GM19438 (cell line): Measurements from ENCODE around the gene SASH1.
A peak's percentile ranks its signal among the peaks of the same experiment; 100 is the strongest.

Source experiments
- ATAC-seq: cut with Tn5 transposase; IDR thresholded peaks from one replicate; pipeline ENCODE4 v1.9.1; 2021; ENCODE audit warnings: low read depth; ENCODE audit not compliant: unreplicated experiment

The SASH1 gene

DNA sequence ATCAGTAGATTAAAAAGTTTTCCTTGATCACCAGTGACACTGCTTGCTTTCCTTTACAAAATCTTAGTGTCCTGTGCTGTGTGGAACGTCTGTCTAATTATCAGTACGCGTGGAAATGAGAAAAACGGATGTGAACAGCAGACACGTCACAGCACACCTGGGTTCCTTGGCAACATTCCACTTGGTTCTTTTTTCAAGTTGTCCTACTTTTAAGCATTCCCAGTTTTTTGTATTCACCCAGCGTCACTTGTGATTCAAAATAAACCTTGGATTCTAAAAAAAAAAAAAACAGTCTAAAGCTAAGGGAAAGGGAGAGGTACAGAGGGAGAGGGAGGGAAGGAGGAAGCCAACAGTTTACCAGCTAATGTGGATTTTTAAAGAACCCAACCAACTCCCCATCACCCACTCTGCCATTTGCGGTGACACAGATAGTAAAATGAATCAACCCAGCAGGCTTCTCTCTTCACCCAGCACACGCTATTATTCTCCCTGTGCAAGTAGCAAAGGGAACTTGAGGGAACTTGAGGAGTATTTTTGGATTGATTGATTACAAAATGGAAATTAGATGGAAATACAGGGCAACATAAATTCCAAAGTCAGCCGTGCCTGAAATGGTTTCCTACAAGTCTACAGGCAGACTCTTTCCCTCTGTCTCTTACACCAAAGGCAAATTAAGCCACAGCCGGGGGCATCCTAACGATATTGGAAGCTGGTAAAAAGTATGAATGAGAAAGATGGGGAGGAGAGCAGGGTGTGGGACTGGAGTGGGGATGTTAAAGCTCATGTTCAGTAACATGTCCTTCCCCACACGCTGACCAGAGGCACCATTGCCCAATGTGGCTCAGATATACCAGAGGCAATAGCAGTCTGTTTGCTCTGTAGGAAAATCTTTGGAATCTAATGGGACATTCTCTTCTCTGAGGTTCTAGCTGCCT is 129.8 kb downstream of the SASH1 start:
- no peak for ATAC-seq

DNA sequence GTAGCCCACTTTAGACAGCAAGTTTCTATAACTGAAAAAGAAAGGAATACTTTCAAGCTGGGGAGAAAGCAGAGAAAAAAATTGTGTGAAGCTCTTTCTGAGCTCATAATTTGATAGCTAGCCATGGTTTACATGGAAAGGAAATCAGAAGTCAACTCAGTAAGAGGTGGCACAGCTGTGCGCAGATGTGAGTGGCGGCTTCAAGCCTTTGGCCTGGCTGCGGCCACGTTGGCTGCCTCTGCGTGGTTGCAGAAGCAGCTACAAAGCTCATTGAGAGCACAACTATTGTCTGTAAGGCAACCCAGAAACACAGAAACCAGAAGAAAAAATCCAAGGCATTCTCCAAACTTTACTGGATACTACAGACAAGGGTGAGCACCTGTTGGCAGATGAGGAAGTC is 136.9 kb downstream of the SASH1 start:
- no peak for ATAC-seq

DNA sequence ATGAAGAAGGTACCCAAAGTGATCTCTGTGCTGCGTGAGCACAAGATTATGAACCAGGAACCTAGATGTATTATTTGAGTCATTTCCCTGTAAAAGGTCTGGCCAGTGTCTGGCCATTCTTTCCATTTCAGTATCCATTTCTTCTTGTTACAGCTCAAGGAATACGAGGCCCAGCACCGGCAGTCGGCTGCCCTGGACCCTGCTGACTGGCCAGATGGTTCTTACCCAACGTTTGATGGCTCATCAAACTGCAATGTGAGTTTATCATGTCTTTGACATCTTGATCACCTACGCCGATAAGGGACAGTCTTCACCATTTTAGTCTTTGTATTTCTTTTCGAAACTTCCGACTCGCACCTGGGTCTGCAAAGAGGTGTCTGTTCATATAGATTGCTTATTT is 144.8 kb downstream of the SASH1 start:
- ATAC-seq: no peak

DNA sequence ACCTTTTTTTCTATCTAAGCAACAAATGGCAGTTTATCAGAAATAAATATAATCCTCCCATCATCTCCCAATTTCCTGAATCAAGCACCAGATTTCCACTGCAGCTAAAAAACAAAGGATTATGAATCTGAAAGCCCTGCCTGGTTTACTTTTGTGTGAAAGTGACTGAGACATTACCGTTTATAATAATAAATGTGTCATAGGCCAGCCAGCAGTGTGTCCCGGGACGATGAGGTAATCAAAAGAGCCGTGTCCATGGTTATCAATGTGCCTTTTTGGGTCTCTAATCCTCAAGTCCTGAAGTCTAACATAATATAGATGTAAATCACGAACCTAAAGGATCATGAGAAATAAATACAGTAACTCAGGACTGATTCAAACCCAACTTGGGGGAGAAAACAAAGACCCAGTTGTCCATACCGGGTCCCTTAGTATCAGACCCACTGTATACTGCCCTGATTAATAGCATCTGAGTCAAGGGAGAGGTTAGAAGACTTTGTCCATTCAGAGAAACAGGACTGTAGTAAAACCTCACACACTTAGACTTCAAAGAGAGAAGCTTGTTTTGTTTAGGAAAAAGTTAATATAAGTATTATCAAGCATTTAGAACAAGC is 149.1 kb downstream of the SASH1 start:
- ATAC-seq: no peak

DNA sequence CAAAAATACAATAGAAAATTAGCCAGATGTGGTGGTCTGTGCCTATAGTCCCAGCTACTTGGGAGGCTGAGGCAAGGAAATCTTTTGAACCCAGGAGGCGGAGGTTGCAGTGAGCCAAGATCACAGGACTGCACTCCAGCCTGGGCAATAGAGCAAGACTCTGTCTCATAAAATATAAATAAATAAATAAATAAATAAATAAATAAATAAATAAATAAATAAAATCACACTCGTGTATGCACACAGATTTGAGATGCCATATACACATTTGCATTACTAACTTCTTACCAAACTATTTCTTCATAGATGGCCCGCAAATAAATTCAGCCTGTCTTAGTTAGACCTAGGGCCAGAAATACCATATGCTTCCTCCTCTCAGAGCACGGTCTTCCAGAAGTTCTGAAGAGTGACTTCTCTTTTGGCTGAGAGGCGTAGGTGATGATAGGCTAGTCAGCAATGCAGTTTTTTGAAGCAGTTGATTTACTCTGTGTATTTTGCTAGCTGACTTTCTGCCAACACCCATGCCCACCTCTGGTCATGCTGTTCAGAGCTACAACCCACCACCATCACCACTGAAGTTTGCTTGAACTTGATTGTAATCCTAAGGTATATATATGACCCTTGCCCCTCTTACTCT is 150.1 kb downstream of the SASH1 start:
- ATAC-seq: no peak

- no peak for ATAC-seq
Observed at GRCh38 chr6:148493424-148493823, 150.8 kb downstream of the SASH1 start.

- ATAC-seq: no peak
Observed at GRCh38 chr6:148494226-148494625, 151.6 kb downstream of the SASH1 start.

DNA sequence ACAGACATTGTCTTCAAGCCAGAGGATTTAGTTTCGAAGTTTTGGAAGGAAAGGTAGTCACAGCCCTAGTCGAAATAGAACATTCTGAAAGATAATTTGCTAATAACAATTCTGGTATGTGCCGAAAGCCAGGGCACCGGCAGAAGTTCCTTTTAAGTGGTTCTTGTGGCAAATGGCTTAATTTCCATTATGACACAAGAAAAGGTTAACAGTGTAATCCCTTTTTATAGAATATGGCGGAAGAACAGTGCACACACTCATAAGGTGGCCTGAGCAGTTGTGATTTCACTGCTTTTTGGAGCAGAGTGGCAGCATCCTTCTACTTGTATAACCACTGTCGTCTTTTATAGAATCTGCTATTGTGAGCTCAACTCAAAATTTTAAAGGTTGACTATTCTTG is 152.4 kb downstream of the SASH1 start:
- no peak for ATAC-seq

DNA sequence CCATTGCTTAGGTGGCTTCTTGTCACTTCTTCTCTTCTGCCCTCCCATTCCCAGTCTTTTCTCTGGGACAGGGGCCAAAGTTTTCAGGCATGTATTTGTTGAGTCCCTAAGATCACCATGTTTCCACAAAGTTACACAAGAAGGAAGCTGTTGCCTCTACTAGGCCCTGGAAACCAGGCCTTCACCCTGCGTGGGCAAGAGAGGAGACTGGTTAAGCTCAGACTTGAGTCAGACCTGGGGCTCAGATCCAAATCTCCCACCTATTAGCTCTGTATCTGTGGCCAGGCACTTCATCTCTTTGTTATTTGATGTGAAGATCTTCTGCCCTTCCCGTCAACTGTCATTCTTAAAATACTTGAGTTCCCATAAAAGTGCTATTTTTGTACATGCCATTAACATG is 154.6 kb downstream of the SASH1 start:
- no peak for ATAC-seq

DNA sequence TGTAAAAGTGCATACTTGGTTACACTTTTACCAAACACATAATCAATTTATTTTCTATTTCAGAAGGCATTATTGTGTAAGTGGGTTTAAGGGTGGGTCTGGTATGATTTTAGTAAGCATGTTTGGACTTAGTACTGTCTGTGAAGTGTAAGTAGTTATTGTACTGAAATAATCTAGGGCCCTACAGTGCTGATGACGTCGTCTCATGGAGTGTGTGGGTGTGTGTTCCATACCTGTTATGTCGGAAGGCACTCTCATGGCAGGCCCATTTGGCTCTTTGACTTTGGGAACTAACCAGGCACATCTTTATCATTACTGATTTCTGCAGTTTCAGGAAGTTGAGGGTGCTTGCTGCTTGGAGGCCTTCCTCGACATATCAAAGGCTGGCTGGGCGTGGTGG is 155.1 kb downstream of the SASH1 start:
- ATAC-seq: no peak

GRCh38 chr6:148500402-148500801 is 157.8 kb downstream of the SASH1 start:
- no peak for ATAC-seq

DNA sequence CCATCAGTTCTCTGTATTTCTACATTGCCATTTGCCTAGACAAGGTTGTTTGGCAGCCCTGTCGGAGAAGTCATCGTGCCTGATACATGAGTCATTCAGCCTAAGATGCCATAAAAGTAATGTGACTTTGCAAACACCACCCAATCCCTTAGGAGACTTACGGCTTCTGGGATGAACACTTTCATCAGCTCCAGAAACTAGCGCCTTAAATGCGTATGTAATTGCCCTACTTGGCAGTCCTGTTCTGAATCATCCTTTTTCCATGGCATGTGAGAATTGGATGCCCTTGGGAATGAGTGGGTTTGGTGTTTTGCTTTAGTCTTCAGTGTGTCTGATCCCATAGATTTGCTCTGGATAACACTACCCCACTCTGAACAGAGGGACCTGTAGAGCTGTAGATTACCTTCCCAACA is 158.5 kb downstream of the SASH1 start:
- no peak for ATAC-seq

- no peak for ATAC-seq
Observed at GRCh38 chr6:148502083-148502772, 159.6 kb downstream of the SASH1 start.

GRCh38 chr6:148502773-148503135 is 160.1 kb downstream of the SASH1 start:
- ATAC-seq: no peak

- ATAC-seq: no peak
Observed at GRCh38 chr6:148503703-148504102, 161.1 kb downstream of the SASH1 start.

GRCh38 chr6:148507774-148508173 is 165.1 kb downstream of the SASH1 start:
- no peak for ATAC-seq

GRCh38 chr6:148508401-148509041 is 165.9 kb downstream of the SASH1 start:
- ATAC-seq: no peak

DNA sequence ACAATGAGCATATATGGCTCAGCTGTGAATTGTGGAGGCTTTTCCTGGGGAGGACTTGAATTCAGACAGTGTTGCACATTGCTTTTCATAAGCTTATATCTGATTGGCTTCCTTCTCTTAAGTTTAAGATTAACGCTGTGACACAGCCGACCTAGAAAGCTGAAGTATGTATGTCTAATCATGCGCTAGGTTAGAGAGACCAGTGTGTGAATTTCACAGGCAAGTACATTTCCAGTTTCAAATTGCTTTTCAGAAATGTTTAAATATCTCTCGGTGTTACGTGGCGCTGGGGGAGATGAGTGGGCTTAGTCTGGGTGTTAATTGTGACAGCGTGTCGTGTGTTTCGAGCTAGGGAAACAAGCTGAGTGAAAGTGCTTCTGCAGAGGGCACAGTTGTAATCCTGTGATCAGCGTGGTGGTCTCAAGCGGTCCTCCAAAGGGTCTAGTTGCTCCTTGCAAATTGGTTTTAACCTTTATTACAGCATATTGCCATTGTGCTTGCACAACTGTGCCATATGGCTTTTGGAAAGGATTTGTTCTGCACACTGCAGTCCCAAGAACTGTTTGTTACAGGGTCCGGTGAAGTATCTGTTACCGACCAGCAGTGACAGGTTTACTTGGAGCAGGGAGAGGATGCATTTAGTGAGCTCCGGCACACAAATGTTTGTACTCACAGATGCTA is 166.6 kb downstream of the SASH1 start:
- ATAC-seq: no peak

GRCh38 chr6:148509800-148510581 is 167.4 kb downstream of the SASH1 start:
- peak; percentile 70 for ATAC-seq
